Cardiac muscle cell (in vitro differentiated cells and primary cell): ENCODE results near the gene PODNL1. TPM values are rescaled to one million over a fixed set of nuclear protein-coding genes. Genes with fewer than 3 reads are reported as not detected.

ENCODE experiments used
- DNase-seq, 2 donors: peaks; one replicate each; pipeline versions ENCODE4 v3.0.0 to v3.0.0-alpha.2; 2010 to 2017; ENCODE audit warnings: low read depth in 1 of 2, low spot score in 1 of 2
- H3K27ac ChIP-seq: fragments of 200-600 bp; sonication (generic); 2 replicates; pipeline ENCODE4 v1.5.1; 2016
- H3K27me3 ChIP-seq: fragments of 200-600 bp; sonication (generic); 2 replicates; pipeline ENCODE4 v1.6.0; 2016; ENCODE audit warnings: control low read depth
- H3K36me3 ChIP-seq: fragments of 200-600 bp; sonication (generic); 2 replicates; pipeline ENCODE4 v1.5.1; 2016; ENCODE audit warnings: control low read depth
- H3K4me1 ChIP-seq: fragments of 200-600 bp; sonication (generic); 2 replicates; pipeline ENCODE4 v1.8.1; 2017; ENCODE audit warnings: low read depth, mild to moderate bottlenecking, mixed run types
- H3K4me3 ChIP-seq: fragments of 200-600 bp; sonication (generic); 2 replicates; pipeline ENCODE4 v1.5.1; 2016; ENCODE audit warnings: mild to moderate bottlenecking
- H3K9me3 ChIP-seq: fragments of 200-600 bp; sonication (generic); 2 replicates; pipeline ENCODE4 v1.5.1; 2017; ENCODE audit warnings: low read depth, mild to moderate bottlenecking, control low read depth
- CTCF ChIP-seq: IDR thresholded peaks from 2 replicates; pipeline ENCODE4 v1.5.1; 2012; ENCODE audit warnings: low read depth, mild to moderate bottlenecking, low read length
- polyA plus RNA-seq: library from polyadenylated mRNA; unstranded; fragments of >200 nt; fragmentation: Nextera tagmentation; extraction: Ambion mirVana; gene quantifications from 2 replicates; pipeline ENCODE4 v1.2.1, GENCODE V29; 2016
- total RNA-seq: library from RNA; depleted of rRNA; stranded (reverse); fragments of >200 nt; gene quantifications from 2 replicates; pipeline ENCODE4 v1.2.3, GENCODE V29; 2016

Gene PODNL1
- total and polyA plus RNA-seq, 2 experiments from 2014 or later: 0.24 TPM; not detected in 1

GRCh38 chr19:13959141-13959961, 21.1 kb upstream of the PODNL1 start:
- no peak for DNase-seq
- TF ChIP-seq CTCF: no peak
- Histone ChIP-seq H3K4me3 (no peak overlapping the region), H3K27me3 (peaks cover 16% of the 10 kb centered on the region), H3K9me3 (no peaks in the 10 kb centered on the region), H3K27ac (no peak overlapping the region), H3K36me3 (peaks cover 21% of the 10 kb centered on the region), H3K4me1 (no peaks in the 10 kb centered on the region)

- no peak overlapping the region for H3K4me3 ChIP-seq
- no peaks in the 10 kb centered on the region for H3K4me1 ChIP-seq
- TF ChIP-seq CTCF: no peak
- H3K27ac ChIP-seq: no peak overlapping the region
- H3K27me3 ChIP-seq: peaks cover 4% of the 10 kb centered on the region
- DNase-seq: no peak
- H3K9me3 ChIP-seq: no peaks in the 10 kb centered on the region
- H3K36me3 ChIP-seq: peaks cover 21% of the 10 kb centered on the region
These were observed 19.8 kb upstream of the PODNL1 start for GRCh38 chr19:13958043-13958442.

- TF ChIP-seq CTCF: no peak
- Histone ChIP-seq H3K4me3 (no peak overlapping the region), H3K27ac (no peak overlapping the region), H3K27me3 (no peaks in the 10 kb centered on the region), H3K4me1 (no peaks in the 10 kb centered on the region), H3K36me3 (peaks cover 21% of the 10 kb centered on the region), H3K9me3 (no peaks in the 10 kb centered on the region)
- DNase-seq: no peak
These were observed 18.8 kb upstream of the PODNL1 start for GRCh38 chr19:13957051-13957450.

- Histone ChIP-seq H3K36me3 (peaks cover 21% of the 10 kb centered on the region), H3K4me1 (no peaks in the 10 kb centered on the region), H3K9me3 (no peaks in the 10 kb centered on the region), H3K4me3 (no peak overlapping the region), H3K27ac (no peak overlapping the region), H3K27me3 (no peaks in the 10 kb centered on the region)
- no peak for DNase-seq
- no peak for TF ChIP-seq CTCF
These were observed 18.1 kb upstream of the PODNL1 start for GRCh38 chr19:13956365-13956744.

GRCh38 chr19:13955662-13956364, 17.6 kb upstream of the PODNL1 start:
- TF ChIP-seq CTCF: no peak
- H3K27ac ChIP-seq: no peak overlapping the region
- no peaks in the 10 kb centered on the region for H3K4me1 ChIP-seq
- no peaks in the 10 kb centered on the region for H3K27me3 ChIP-seq
- peaks cover 21% of the 10 kb centered on the region for H3K36me3 ChIP-seq
- no peak for DNase-seq
- H3K9me3 ChIP-seq: no peaks in the 10 kb centered on the region
- H3K4me3 ChIP-seq: no peak overlapping the region
